Activated effector memory CD4-positive, alpha-beta T cell treated with Interleukin-2 at 50 U/mL for 16 hours (primary cell): ENCODE measurements around the gene ABCG2.
"Not testable (repeated sequence)": the region's sequence is repeated elsewhere in the genome, so short reads cannot be mapped to it uniquely, and the experiment has no call there.

Experiments
- DNase-seq: peaks from one replicate; pipeline ENCODE4 v3.0.0-alpha.2; 2020

ABCG2 gene

DNA sequence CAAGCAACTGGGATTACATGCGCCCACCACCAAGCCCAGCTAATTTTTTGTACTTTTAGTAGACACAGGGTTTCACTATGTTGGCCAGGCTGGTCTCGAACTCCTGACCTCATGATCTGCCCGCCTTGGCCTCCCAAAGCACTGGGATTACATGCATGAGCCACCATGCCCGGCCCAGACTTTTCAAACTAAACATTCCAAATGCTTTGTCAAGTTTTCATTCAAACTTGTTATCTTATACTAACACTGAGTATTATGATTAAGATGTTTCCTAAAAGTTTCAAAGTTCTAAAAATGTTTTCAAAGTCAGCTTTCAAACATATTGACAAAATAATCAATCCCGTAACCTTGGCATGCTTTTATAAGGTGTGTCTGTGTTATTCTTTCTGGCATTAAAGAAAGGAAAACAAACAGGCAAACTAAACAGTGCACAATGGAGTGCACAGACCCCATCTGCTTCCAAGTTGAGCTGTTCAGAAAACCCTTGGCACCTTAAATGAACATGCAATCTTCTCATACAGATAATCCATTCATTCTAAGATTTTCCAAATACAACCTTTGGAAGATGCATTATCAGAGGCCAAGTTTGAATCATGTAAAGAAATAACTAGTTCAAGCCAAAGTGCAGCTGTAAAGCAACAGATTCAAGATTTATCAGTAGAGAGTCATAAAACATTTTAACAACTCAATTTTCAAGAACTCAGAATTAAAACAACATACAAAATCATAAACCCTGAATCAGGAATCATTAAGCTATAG is 49.1 kb downstream of the ABCG2 start:
- no peak for DNase-seq

DNA sequence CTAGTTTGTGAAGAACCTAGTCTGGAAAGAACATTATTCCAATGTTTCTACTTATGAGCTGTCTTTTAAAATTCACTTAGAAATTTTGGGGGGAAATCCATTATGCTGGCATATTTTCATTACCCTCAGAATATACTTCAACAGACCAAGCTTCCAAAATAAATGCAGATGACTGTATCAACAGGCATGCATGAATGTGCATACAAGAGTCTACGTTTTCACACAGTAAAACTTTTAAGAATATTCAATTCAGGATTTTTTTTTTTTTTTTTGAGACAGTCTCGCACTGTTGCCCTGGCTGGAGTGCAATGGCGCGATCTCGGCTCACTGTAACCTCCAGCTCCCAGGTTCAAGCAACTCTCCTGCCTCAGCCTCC is 49.7 kb downstream of the ABCG2 start:
- no peak for DNase-seq

DNA sequence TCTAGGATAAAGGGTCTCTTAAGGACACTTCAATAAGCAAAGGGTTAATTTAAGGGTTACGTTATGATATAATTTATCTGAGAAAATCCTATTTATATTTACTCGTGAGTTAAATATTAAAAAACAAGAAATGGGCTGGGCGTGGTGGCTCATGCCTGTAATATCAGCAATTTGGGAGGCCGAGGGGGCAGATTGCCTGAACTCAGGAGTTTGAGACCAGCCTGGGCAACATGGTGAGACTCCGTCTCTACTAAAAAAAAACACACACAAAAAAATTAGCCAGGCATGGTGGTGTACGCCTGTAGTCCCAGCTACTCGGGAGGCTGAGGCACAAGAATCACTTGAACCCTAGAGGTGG is 50.4 kb downstream of the ABCG2 start:
- not testable (repeated sequence) for DNase-seq

DNA sequence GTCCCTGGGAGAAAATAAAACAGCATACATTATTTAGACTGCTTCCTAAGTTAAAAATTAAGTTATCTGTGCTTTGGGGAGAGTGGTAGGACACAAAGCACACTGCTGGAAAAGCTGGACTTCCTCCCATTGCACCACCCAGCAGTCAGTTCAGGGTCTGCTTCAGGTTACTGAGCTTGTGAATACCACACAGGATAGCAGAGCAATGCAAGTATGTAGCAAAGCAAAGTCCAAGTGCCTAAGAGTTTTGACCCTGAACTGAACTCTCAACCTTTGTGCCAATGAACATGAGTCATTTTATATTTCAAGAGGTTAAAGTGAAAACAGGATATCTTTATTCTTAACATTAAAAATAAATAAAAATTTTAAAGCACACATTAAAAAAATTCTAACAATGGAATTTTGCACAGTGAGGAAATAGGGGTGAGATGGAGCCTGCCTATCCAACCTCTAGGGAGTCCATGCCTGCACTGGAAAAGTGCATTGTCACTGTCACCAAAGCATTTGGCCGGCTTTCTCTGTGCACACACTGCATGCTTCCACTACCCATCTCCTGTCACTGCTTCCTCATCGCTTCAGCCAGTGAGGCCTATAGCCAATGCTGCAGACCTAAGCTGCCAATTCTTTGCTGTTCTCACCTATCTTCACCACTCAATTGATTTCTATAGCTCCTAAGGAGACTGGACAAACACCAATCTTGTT is 50.9 kb downstream of the ABCG2 start:
- no peak for DNase-seq

DNA sequence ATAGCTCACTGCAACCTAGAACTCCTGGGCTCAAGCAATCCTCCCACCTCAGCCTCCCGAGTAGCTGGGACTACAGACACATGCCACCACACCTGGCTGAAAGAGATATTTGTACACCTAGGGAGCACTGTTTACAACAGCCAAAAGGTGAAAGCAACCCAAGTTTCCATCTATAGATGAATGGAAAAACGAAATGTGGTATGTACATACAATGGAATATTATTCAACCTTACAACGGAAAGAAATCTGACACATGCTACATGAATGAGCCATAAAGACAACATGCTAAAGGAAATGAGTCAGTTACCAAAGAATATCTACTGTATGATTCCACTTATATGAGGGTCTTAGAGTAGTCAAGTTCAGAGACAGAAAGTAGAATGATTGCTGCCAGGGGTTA is 52.2 kb downstream of the ABCG2 start:
- DNase-seq: no peak

DNA sequence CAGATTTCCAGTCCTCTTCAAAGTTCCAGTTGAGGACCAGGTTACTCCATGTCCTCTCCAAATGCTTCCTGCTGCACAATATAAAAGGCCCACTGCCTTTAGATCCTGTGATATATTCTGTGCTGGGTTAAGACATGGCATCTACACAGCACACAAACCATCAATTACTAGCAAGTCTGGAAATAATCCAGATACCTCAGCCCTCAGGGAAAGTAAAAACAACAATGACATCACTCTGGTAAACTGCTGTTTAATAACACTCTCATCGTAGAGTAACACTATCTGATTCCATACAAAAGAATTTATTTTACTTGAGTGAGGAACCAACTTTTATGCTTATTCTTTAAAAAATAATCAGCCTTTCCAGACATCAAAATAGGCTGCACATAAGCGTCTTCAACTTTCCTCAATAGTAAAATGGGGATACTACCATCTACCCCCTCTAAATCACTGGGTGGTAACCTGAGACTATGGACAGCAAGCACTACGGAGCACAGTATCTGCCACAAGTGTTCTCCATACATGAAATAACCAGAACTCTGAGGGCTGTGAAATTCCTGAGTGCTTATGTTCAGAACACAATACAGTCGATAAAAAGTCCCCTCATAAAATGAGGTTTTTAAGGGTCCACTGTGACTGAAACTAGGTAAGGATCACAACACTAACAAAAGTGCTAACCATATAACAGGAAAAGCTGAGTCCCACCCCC is 53.4 kb downstream of the ABCG2 start:
- DNase-seq: no peak

DNA sequence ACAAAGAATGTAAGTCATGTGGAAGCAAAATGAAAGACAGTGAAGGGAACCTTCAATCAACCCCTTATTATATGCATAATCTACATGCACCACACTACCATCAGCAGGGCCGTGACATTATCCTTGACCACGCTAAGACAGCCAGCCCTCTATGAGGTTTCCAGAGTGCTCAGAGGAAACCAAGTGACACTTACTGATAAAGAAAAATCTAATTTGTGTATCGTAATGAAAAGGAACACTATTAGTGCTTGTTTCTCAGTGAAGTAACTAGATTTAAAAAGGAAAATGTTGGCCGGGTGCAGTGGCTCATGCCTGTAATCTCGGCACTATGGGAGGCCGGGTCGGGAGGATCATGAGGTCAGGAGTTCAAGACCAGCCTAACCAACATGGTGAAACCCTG is 56.4 kb downstream of the ABCG2 start:
- no peak for DNase-seq

DNA sequence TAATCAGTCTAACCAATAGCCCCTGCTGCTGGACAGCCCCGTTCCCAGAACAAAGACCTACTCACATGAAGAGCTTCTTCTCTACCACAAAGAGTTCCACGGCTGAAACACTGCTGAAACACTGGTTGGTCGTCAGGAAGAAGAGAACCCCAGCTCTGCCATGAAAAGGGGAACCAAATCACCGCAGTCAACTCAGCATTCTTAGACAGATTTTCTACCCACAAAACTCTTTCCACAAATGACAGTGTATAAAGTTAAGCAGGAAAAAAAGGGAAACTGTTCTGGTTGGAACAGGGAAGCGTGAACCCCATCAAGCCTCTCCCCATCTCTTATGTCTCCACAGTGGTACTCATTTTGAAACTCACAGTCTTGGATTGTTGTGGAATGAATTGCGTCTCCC is 57.3 kb downstream of the ABCG2 start:
- DNase-seq: no peak

DNA sequence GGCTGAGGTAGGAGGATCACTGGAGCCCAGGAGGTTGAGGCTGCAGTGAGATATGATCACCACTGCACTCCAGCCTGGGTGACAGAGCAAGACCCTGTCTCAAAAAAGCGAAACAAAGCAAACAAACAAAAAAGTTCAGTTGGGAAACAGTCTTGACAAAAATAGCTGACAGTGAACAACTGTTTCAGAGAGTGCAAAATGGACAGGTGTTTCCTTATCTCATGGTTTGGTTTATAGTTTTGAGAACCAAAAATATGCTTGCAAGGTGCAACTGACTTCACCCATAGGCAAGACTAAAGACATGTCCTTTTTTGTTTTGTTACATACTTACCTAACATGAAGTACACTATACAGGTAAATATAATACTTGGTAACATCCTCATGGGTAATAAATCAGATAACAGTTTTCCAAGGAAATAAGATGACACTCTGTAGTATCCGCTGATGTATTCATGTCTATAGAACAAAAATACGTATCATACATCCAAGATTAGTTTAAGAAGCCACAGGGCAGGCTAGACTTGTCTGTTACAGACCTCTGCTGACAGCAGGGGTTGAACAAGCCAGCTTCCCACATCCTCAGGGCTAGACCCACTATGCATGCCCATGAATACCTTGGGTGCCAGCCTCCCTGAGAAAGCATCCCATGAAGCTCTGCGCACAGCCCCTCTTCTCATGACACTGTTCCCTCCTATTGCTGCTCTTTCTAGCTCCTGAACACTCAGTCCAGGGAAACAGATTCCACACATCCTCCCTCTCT is 59.3 kb downstream of the ABCG2 start:
- DNase-seq: no peak

DNA sequence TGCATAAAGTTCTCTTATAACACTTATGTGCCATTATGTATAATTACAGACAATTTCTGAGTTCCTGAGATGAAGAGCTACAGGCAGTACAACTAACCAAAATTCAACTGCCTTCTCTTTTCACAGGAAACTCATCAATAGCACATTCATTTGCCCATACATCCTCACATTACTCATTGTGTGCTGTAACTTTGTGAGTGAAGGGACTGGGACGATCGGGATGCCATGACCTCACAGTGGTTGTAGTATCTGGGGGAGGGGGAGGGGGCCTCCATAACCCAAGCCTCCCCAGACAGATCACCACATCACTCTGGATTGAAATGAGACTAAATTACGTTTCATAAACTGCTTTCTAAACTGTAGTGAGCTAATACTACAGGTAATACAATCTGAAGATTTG is 60.7 kb downstream of the ABCG2 start:
- no peak for DNase-seq

DNA sequence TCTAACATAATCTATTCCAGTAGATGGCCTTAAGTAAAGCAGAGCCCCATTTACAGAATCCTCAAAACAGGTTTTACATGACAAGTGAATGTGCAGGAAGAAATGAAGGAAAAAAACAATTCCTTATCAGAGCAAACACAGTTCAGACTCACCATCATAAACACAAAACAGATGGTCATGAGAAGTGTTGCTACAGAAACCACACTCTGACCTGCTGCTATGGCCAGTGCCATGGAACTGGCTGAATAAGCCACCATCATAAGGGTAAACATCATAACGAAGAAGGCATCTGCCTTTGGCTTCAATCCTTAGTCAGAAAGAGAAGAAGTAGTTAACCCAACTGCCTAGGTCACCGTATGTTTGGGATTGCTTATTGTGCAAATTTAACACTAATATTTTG is 61.1 kb downstream of the ABCG2 start:
- DNase-seq: no peak

DNA sequence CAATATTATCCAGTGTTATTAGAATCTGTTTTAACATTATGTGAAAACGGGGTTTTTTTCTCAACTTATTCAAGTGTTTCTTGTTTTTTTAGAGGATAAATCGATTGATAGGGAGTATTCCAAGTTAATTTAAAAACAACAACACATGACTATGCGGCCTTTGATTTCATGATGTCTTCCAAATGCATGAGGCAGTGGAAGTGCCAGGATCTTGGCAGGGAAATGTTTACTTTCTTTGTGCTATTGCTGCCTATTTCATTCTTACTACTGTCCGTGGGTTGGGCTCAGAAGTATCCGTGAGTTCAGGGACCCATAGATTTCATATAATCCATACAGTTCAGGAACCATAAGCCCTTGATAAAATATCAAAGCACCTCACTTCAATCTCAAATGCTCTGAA is 64.6 kb downstream of the ABCG2 start:
- no peak for DNase-seq

DNA sequence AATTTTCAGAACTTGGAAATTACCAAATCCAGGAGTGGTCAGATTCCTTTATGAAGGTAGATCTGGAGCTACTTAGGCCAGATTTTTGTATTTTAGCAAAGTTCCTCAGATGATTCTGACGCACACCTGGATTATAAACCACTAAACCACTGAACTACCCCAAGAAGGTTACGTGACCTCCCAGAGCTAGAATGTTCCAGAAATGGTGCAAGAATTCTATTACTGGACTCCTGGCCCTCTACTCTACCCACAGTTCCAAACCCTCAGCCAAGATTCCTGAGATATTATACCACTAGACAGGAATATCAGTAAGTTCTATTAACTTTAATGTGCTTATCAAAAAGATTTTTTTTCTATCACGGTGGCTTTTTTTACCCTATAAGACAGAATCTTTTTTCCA is 67.1 kb downstream of the ABCG2 start:
- DNase-seq: no peak

DNA sequence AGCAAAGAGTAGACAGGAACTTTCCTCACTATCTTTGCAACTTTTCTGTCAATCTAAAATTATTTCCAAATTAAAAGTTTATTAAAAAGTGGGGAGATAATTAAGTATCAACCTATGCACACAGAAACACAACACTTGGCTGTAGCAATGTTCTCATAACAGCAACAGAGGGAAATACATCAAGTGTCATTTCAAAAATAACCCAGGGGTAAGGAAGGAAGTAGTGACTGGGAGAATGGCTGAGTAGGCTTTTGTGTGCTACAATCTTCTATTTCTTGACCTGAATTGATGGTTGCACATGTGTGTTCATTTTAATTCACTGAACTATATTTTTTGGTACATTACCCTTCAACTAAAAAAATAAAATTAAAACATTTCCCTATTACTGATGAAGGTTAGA is 67.5 kb downstream of the ABCG2 start:
- no peak for DNase-seq

DNA sequence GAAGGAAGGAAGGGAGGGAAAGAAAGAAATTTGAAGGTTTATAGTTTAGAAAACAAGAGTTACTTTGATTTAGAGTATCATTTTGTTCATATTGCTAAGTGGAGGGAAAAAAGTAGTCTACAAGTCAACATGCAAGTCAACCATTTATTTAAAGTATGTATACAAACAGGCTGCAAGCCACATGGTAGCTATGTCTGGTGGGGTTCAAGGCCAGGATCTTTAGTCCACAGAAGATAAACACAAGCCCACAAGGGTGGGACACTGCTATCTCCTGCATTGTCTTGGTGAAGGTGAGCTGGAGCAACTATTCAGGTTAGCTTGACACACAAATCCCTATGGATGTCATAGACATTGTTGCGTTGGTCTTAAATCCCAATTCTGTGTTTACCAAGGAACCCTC is 71.4 kb downstream of the ABCG2 start:
- no peak for DNase-seq

DNA sequence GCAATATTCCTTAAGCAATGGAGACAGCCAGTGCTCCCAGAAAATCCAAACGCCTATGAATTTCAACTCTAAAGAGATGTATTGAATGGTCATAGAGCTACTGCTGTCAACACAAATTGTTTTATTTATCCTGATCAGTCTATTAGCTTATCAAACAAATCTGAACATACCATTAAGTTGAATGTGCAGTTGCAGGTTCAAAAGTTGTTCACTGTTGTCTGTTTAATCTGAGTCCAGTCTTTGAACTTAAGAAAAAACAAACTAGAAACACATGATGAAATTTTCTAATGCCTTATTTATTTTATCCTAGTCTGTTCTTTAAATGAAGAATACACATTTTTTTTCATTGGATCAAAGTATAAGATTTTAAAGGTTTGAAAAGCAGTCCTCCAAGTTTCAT is 77.8 kb downstream of the ABCG2 start:
- DNase-seq: no peak

DNA sequence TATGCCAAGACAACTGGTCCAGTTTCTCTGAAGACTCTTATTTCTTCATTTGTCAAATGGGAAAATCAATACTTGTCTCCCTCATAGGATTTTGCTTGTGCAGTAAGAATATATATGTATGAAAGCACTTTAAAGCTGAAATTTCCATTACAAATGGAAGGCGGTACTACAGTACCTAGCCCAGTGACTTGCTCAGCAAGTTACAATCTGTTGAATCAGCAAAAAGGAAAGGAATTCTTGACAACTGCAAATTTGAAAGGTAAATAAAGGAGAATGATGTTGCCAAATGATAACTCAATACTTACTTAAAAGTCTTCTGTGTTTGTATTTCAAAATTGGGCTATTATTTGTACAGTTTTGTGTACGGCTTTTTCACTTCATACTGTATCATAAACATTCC is 79.9 kb downstream of the ABCG2 start:
- no peak for DNase-seq

DNA sequence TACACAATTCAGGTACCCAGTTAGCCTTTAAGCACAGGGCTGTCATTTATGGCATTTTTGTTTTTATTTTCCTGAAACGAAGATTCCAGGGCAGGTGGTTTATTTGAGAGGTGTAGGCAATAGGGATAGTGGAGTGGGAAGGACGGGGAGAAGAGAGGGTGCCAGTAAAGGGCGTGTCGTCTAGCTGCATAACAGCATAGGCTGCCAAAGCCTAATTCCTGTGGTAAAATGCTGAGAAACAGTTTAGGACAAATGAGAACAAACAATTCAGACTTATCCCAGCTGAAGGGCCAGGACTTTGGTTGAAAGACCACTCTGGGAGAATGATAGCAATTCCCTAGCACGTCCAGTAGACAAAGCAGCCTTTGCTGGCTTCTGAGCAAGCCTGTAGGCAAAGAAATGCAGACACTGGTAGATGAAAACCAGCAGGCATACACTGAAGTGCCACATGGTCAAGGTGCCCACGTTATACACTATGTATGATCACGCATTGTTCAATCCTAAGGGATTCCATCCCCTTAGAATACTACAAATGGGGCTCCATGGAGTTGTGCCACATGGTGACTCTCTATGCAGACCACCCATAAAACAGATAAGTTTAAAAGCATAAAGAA is 80.4 kb downstream of the ABCG2 start:
- DNase-seq: no peak

DNA sequence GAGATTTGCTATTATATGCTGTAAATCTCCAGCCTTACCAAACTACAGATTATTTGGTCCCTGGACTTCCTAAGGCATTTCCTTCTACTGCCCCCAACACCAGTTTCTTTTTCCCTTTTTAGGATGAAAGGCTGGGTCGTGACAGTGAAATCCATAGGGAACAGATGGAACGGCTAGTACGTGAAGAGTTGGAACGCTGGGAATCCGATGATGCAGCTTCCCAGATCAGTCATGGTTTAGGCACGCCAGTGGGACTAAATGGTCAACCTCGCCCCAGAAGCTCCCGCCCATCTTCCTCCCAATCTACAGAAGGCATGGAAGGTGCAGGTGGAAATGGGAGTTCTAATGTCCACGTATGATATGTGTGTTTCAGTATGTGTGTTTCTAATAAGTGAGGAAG is 83.1 kb downstream of the ABCG2 start:
- DNase-seq: no peak

DNA sequence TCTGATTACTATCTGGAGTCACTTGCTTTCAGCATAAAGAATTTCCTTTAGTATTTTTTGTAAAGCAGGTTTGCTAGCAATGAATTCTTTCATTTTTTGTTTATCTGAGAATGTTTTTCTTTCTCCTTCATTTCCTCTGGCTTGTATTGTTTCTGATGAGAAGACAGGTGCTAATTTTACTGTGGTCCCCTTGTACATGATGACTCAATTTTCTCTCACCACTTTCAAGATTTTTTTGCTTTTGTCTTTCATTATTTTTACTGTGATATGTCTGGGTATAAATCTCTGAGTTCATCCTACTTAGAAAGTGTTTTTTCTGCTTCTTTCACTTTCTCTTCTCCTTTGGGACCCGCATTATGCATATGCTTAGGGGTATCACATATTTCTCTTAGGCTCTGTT is 88.4 kb downstream of the ABCG2 start:
- no peak for DNase-seq

DNA sequence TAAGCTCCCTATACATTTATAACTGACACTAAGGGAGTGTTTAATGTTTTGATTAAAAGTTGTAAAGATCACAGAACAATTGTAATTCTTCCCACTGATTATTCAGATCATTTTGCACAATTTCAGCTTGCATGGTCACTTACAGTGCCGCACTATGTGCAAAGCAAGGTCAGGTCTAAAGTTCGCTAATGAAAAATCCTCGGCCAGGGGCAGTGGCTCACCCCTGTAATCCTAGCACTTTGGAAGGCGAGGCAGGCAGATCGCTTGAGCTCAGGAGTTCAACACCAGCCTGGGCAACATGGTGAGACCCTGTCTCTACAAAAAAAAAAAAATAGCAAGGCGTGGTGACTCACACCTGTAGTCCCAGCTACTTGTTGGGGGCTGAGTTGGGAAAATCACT is 94.0 kb downstream of the ABCG2 start:
- no peak for DNase-seq

DNA sequence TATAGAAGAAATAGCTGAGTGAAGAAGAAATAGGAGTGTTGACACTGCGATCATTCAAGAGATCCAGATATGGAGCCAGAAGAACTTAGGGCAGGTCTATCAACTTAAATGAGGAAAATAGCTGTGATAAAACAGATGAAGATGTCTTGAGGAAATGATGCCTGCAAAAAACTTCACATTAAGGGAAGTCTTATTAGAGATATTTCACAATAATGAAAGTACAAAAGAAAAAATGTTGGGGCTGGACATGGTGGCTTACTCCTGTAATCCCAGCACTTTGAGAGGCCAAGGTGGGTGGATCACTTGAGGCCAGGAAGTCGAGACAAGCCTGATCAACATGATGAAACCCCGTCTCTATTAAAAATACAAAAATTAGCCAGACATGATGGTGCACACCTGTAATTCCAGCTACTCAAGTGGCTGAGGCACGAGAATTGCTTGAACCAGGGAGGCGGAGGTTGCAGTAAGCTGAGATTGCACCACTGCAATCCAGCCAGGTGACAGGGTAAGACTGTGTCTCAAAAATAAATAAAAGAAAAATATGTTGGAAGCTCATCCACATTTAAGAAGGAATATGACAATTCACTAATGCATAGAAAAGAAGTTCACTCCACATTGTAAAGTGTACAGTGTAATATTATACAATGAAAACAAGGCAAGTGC is 94.7 kb downstream of the ABCG2 start:
- DNase-seq: no peak

DNA sequence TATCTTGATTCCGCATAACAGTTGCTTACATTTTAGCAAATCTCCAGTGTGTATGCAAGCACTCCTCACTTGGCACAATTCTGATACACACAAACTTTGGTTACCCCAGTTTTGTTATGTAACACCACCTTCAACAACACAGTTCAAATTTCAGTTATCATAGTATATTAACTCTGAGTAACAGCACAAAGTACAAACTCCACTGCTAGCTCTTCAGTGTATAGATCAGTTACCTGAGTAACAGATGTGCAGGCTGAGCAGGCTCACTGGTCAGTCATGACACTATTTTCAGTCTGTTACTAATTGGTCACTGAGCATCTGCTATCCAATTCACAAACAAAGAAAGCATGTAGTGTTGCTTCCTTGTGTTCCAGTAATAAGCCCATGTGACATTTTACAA is 95.6 kb downstream of the ABCG2 start:
- DNase-seq: no peak
